HCT116 (cell line): ENCODE measurements around the gene PEAK3. TPM values are rescaled to one million over a fixed set of nuclear protein-coding genes. Genes with fewer than 3 reads are reported as not detected.

Experiments
- ATAC-seq: fragments of 200-7000 bp; cut with Tn5 transposase; 2 replicates; pipeline ENCODE4 v1.9.1; 2020; ENCODE audit warnings: mild to moderate bottlenecking, moderate library complexity
- Bru-seq: library from RNA; stranded (reverse); fragments of 400-500 nt; gene quantifications from one replicate; lab custom pipeline; 2021; lab: Mats Ljungman, UMichigan
- BruChase-seq, 2 experiments: library from RNA; stranded (reverse); fragments of 400-500 nt; gene quantifications; one replicate each; lab custom pipeline; 2021; lab: Mats Ljungman, UMichigan
- BruUV-seq: library from RNA; stranded (reverse); fragments of 400-500 nt; replicated peaks from 2 replicates; lab custom pipeline; 2021; lab: Mats Ljungman, UMichigan
- CTCF ChIA-PET: fragments of 300-600 bp; sonication (Branson Sonifier 250); formaldehyde crosslinking; loops from one replicate; lab custom pipeline; 2021; ENCODE audit warnings: antibody characterized with exemption; lab: Charles Lee
- POLR2A ChIA-PET: fragments of 300-600, 350-600 bp; sonication (Branson Sonifier 250); formaldehyde crosslinking; loops from one replicate; lab custom pipeline; 2021; ENCODE audit warnings: antibody characterized with exemption; lab: Charles Lee
- RAD21 ChIA-PET, 2 experiments: fragments of 300-600 bp; sonication (Branson Sonifier 250); formaldehyde crosslinking; loops; one replicate each; lab custom pipeline; 2023; ENCODE audit warnings: low total read pairs in 2 of 2; ENCODE audit not compliant: uncharacterized antibody in 2 of 2, unreplicated experiment in 2 of 2, low non-redundant PET in 1 of 2; lab: Charles Lee
- DNase-seq: peaks from one replicate; pipeline ENCODE4 v3.0.0-alpha.2; 2010; ENCODE audit warnings: low read depth, low spot score
- H2AFZ ChIP-seq: fragments of 200-600 bp; shearing (Covaris generic), sonication (generic); 2 replicates; pipeline ENCODE4 v1.6.1; 2017; ENCODE audit warnings: low read depth, mixed run types, mixed read lengths, antibody characterized with exemption, low read length; ENCODE audit not compliant: poor library complexity, severe bottlenecking
- H3K27ac ChIP-seq: 2 replicates; pipeline ENCODE4 v1.5.1; 2012; ENCODE audit warnings: low read depth, low read length
- H3K27me3 ChIP-seq: fragments of 200-600 bp; sonication (generic); 2 replicates; pipeline ENCODE4 v1.6.1; 2016; ENCODE audit warnings: mixed run types, low read length, mixed read lengths; ENCODE audit not compliant: insufficient read depth
- H3K36me3 ChIP-seq, 2 experiments: fragments of 200-500 bp in 1 of 2; fragments of 200-600 bp in 1 of 2; sonication (Bioruptor generic) in 1 of 2; sonication (generic) in 1 of 2; 2 replicates each; pipeline versions ENCODE4 v1.5.1 to v1.6.1; 2014 to 2016; ENCODE audit warnings: low read length in 2 of 2, inconsistent platforms in 1 of 2, mixed read lengths in 1 of 2, mixed run types in 1 of 2; ENCODE audit not compliant: insufficient read depth in 2 of 2, control insufficient read depth in 1 of 2
- H3K4me1 ChIP-seq, 2 experiments: fragments of 200-600 bp in 1 of 2; sonication (generic) in 1 of 2; 2 replicates each; pipeline versions ENCODE4 v1.5.1 to v1.6.1; 2012 to 2017; ENCODE audit warnings: low read length in 2 of 2, inconsistent platforms in 1 of 2, mild to moderate bottlenecking in 1 of 2, mixed read lengths in 1 of 2, mixed run types in 1 of 2, moderate library complexity in 1 of 2; ENCODE audit not compliant: insufficient read depth in 2 of 2, control insufficient read depth in 1 of 2
- H3K4me2 ChIP-seq: fragments of 200-600 bp; sonication (generic); 2 replicates; pipeline ENCODE4 v1.6.1; 2017; ENCODE audit warnings: mixed run types, low read length, mixed read lengths
- H3K4me3 ChIP-seq, 2 experiments: fragments of 200-600 bp in 1 of 2; sonication (generic) in 1 of 2; replicated peaks in 1 of 2; 2 replicates each; pipeline ENCODE4 v1.5.1; 2011 to 2016; ENCODE audit warnings: low read length in 2 of 2, control low read depth in 1 of 2, low read depth in 1 of 2, mild to moderate bottlenecking in 1 of 2, mixed read lengths in 1 of 2, mixed run types in 1 of 2
- H3K79me2 ChIP-seq: fragments of 200-600 bp; sonication (generic); 2 replicates; pipeline ENCODE4 v1.6.1; 2017; ENCODE audit warnings: mild to moderate bottlenecking, mixed run types, low read length, moderate library complexity, mixed read lengths; ENCODE audit not compliant: insufficient read depth
- H3K9ac ChIP-seq: fragments of 200-600 bp; sonication (generic); 2 replicates; pipeline ENCODE4 v1.6.1; 2016; ENCODE audit warnings: low read length, mixed read lengths
- H3K9me2 ChIP-seq: fragments of 200-600 bp; sonication (generic), shearing (Covaris generic); 2 replicates; pipeline ENCODE4 v1.6.1; 2017; ENCODE audit warnings: mixed run types, mild to moderate bottlenecking, moderate library complexity; ENCODE audit not compliant: insufficient read depth
- H3K9me3 ChIP-seq, 2 experiments: fragments of 200-500 bp in 1 of 2; fragments of 200-600 bp in 1 of 2; sonication (Bioruptor generic) in 1 of 2; sonication (generic) in 1 of 2; 2 replicates each; pipeline ENCODE4 v1.6.1; 2014 to 2017; ENCODE audit warnings: low read length in 2 of 2, mixed read lengths in 2 of 2, inconsistent platforms in 1 of 2, low read depth in 1 of 2, mild to moderate bottlenecking in 1 of 2, mixed run types in 1 of 2, moderate library complexity in 1 of 2; ENCODE audit not compliant: control insufficient read depth in 1 of 2, insufficient read depth in 1 of 2
- H4K20me1 ChIP-seq: fragments of 200-600 bp; sonication (generic), shearing (Covaris generic); 2 replicates; pipeline ENCODE4 v1.6.1; 2017; ENCODE audit warnings: mixed run types, mild to moderate bottlenecking, moderate library complexity; ENCODE audit not compliant: insufficient read depth
- CBX3 ChIP-seq: IDR thresholded peaks from 2 replicates; pipeline ENCODE4 v1.6.1; 2012; ENCODE audit warnings: low read depth
- CEBPB ChIP-seq: IDR thresholded peaks from 2 replicates; pipeline ENCODE4 v1.6.1; 2012; ENCODE audit warnings: low read depth
- CTCF ChIP-seq, 3 experiments: fragments of 200-600 bp in 1 of 3; sonication (generic) in 1 of 3; IDR thresholded peaks in 2 of 3; conservative IDR thresholded peaks in 1 of 3; 2 replicates each; pipeline ENCODE4 v1.5.1; 2012 to 2017; ENCODE audit warnings: low read depth in 2 of 3, low read length in 2 of 3, antibody characterized with exemption in 1 of 3, borderline replicate concordance in 1 of 3, control low read depth in 1 of 3, mild to moderate bottlenecking in 1 of 3, mixed read lengths in 1 of 3, mixed run types in 1 of 3, moderate library complexity in 1 of 3; ENCODE audit not compliant: insufficient read depth in 1 of 3
- EGR1 ChIP-seq: IDR thresholded peaks from 2 replicates; pipeline ENCODE4 v1.6.1; 2012; ENCODE audit warnings: low read depth
- EZH2 ChIP-seq: fragments of 200-600 bp; sonication (generic); IDR thresholded peaks from 2 replicates; pipeline ENCODE4 v1.6.1; 2017; ENCODE audit warnings: antibody characterized with exemption, mixed run types
- EZH2phosphoT487 ChIP-seq: fragments of 200-600 bp; IDR thresholded peaks from 2 replicates; pipeline ENCODE4 v1.6.1; 2018; ENCODE audit warnings: antibody characterized with exemption, borderline replicate concordance
- FOSL1 ChIP-seq: IDR thresholded peaks from 2 replicates; pipeline ENCODE4 v1.6.1; 2012; ENCODE audit warnings: low read depth
- JUND ChIP-seq: IDR thresholded peaks from 2 replicates; pipeline ENCODE4 v1.6.1; 2012
- POLR2A ChIP-seq: IDR thresholded peaks from 2 replicates; pipeline ENCODE4 v1.7.0; 2011; ENCODE audit warnings: borderline replicate concordance; ENCODE audit not compliant: insufficient read depth, insufficient read length; ENCODE audit errors: extremely low read depth
- POLR2AphosphoS5 ChIP-seq: IDR thresholded peaks from 2 replicates; pipeline ENCODE4 v1.6.1; 2011; ENCODE audit warnings: mild to moderate bottlenecking, low read depth, low read length, moderate library complexity
- SIN3A ChIP-seq: IDR thresholded peaks from 2 replicates; pipeline ENCODE4 v1.6.1; 2012; ENCODE audit warnings: low read depth
- SP1 ChIP-seq: IDR thresholded peaks from 2 replicates; pipeline ENCODE4 v1.6.1; 2012; ENCODE audit warnings: low read depth
- YY1 ChIP-seq: IDR thresholded peaks from 2 replicates; pipeline ENCODE4 v1.6.1; 2011; ENCODE audit warnings: low read length, low read depth, moderate library complexity, mild to moderate bottlenecking; ENCODE audit not compliant: insufficient replicate concordance; ENCODE audit errors: extremely low read depth
- ZBTB33 ChIP-seq: IDR thresholded peaks from 2 replicates; pipeline ENCODE4 v1.6.1; 2011; ENCODE audit warnings: mild to moderate bottlenecking, low read length, moderate library complexity; ENCODE audit not compliant: insufficient replicate concordance; ENCODE audit errors: extremely low read depth
- ZNF274 ChIP-seq: fragments of 200-500 bp; sonication (Bioruptor generic); IDR thresholded peaks from 2 replicates; pipeline ENCODE4 v1.6.1; 2014; ENCODE audit warnings: mild to moderate bottlenecking, low read depth, low read length, inconsistent platforms
- intact Hi-C: fragments of 100-400 bp; cut with micrococcal nuclease; formaldehyde crosslinking; loops from 2 replicates; pipeline ENCODE4 v1.10.0; 2022
- long read RNA-seq: library from polyadenylated mRNA; unstranded; transcript quantifications from one replicate; pipeline ENCODE4 v2.0.0, GENCODE V29; 2021; ENCODE audit not compliant: unreplicated experiment
- polyA plus RNA-seq: library from polyadenylated mRNA; unstranded; fragments of >200 nt; gene quantifications from 2 replicates; pipeline ENCODE4 v1.2.1, GENCODE V29; 2012; ENCODE audit warnings: missing spikeins
- total RNA-seq: library from RNA; stranded (reverse); gene quantifications from one replicate; pipeline ENCODE4 v1.2.1, GENCODE V29; 2021; ENCODE audit not compliant: unreplicated experiment
- TF ChIP-seq, protein P1 (sequence below): IDR thresholded peaks from 2 replicates; pipeline ENCODE4 v1.6.1; 2012
- TF ChIP-seq, protein P2 (sequence below): IDR thresholded peaks from 2 replicates; pipeline ENCODE4 v1.6.1; 2012; ENCODE audit warnings: low read depth

Gene PEAK3
- total RNA-seq (not detected), Bru-seq, nascent RNA (not detected), BruChase-seq, experiment 1, labeled RNA remaining after a 6-hour chase (not detected), BruChase-seq, experiment 2, labeled RNA remaining after a 2-hour chase (not detected)
- 0.11 and 0.13 TPM in 2 replicates for polyA plus RNA-seq
- long read RNA-seq, partial matches to known transcripts, result 0 of 1 reads
- long read RNA-seq, other reads (novel, unspliced or antisense), result 1 of 1 reads

DNA sequence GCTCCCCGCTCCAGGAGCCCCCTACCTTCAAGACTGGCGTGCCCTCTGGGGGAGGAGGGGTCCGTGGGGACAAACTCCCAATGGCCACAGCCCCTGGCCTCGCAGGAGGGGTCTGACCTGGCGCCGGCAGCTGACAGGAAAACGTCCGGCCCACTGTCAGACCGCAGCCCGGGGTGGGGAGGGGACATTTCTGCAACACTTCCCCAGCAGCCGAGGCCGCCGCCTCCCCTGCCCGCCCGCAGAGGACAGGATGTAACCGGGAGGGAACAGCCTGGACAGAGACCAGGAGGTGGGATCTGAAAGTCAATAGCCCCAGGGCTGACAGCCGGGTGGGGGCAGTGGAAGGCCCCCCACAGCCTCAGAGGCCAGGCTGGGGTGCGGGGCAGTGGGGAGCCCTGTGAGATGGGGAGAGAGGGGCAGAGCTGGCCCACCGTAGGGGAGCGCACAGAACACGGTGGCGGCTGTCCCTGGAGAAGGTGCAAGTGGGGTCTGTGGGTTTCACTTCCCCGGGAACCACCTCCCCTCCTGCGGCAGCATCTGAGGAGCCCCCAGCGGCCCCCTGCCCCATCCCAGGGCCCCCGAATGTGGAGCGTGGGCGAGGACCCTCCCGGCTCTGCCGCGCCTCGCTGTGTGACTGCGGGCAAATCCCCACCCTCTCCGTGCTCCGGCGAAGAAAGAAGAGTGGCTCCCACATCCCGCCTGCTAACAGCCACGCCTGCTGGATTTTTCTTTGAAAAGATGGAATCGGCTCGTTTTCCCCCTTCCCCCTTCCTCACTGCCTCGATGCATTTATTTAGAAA is at the start of gene PEAK3:
Gene PEAK3, minus strand, starts transcription at position 114 of the 800 bp plus-strand sequence. CDS start 1,244 bp downstream, outside the sequence.
- H3K9me2 ChIP-seq, result no peaks in the 10 kb centered on the region
- no peaks in the 10 kb centered on the region for H4K20me1 ChIP-seq
- H3K9ac ChIP-seq, result no peak within 1 kb of the TSS
- no peaks in the 10 kb centered on the region for H3K4me1 ChIP-seq
- no peaks in the 10 kb centered on the region for H3K36me3 ChIP-seq
- CTCF ChIA-PET, result no interaction called here
- no peaks in the 10 kb centered on the region for H3K79me2 ChIP-seq
- no peaks in the 10 kb centered on the region for H3K27me3 ChIP-seq
- intact Hi-C loops, result no loop called here
- no peaks in the 10 kb centered on the region for H3K9me3 ChIP-seq
- no peak within 1 kb of the TSS for H3K4me3 ChIP-seq
- no peak within 1 kb of the TSS for H3K27ac ChIP-seq
- POLR2A ChIA-PET, result no interaction called here
- H3K4me2 ChIP-seq, result no peak within 1 kb of the TSS
- RAD21 ChIA-PET, result no interaction called here
- TF ChIP-seq, protein P1, sequence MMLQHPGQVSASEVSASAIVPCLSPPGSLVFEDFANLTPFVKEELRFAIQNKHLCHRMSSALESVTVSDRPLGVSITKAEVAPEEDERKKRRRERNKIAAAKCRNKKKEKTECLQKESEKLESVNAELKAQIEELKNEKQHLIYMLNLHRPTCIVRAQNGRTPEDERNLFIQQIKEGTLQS, result no peak
- TF ChIP-seq CTCF (IDR thresholded peaks at IDR 0.05 in 2 of 3, conservative IDR thresholded peaks at IDR 0.05 in 1 of 3; ENCODE audit: borderline replicate concordance in 1 of 3, insufficient read depth in 1 of 3, low read depth in 2 of 3, low read length in 2 of 3), result no peak
- TF ChIP-seq YY1, result no peak
- TF ChIP-seq EZH2phosphoT487, result no peak
- TF ChIP-seq SP1, result no peak
- TF ChIP-seq, protein P2, sequence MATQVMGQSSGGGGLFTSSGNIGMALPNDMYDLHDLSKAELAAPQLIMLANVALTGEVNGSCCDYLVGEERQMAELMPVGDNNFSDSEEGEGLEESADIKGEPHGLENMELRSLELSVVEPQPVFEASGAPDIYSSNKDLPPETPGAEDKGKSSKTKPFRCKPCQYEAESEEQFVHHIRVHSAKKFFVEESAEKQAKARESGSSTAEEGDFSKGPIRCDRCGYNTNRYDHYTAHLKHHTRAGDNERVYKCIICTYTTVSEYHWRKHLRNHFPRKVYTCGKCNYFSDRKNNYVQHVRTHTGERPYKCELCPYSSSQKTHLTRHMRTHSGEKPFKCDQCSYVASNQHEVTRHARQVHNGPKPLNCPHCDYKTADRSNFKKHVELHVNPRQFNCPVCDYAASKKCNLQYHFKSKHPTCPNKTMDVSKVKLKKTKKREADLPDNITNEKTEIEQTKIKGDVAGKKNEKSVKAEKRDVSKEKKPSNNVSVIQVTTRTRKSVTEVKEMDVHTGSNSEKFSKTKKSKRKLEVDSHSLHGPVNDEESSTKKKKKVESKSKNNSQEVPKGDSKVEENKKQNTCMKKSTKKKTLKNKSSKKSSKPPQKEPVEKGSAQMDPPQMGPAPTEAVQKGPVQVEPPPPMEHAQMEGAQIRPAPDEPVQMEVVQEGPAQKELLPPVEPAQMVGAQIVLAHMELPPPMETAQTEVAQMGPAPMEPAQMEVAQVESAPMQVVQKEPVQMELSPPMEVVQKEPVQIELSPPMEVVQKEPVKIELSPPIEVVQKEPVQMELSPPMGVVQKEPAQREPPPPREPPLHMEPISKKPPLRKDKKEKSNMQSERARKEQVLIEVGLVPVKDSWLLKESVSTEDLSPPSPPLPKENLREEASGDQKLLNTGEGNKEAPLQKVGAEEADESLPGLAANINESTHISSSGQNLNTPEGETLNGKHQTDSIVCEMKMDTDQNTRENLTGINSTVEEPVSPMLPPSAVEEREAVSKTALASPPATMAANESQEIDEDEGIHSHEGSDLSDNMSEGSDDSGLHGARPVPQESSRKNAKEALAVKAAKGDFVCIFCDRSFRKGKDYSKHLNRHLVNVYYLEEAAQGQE, result no peak
- no peak for TF ChIP-seq EZH2
- TF ChIP-seq POLR2AphosphoS5, result no peak
- TF ChIP-seq JUND, result no peak
- no peak for TF ChIP-seq POLR2A
- no peak for TF ChIP-seq CBX3
- TF ChIP-seq EGR1, result no peak
- no peak for TF ChIP-seq ZNF274
- TF ChIP-seq FOSL1, result no peak
- TF ChIP-seq CEBPB, result no peak
- no peak for TF ChIP-seq SIN3A
- no peak for TF ChIP-seq ZBTB33
- DNase-seq (no peak), ATAC-seq (no peak)
- BruUV-seq, result no TSS peak
- no peak within 1 kb of the TSS for H2AFZ ChIP-seq
